Dermis microvascular lymphatic vessel endothelial cell (primary cell): Measurements from ENCODE around the gene SMARCAL1. TPM values are rescaled to one million over a fixed set of nuclear protein-coding genes. Genes with fewer than 3 reads are reported as not detected.
A peak's percentile ranks its signal among the peaks of the same experiment; 100 is the strongest.
"Not testable (repeated sequence)": the region's sequence is repeated elsewhere in the genome, so short reads cannot be mapped to it uniquely, and the experiment has no call there.

Experiments
- DNase-seq, 2 donors: peaks; one replicate each; pipeline versions ENCODE4 v3.0.0 to v3.0.0-alpha.2; 2010; ENCODE audit warnings: low read depth in 2 of 2
- total RNA-seq: library from RNA; depleted of rRNA; stranded (reverse); fragments of >200 nt; gene quantifications from 2 replicates; pipeline ENCODE4 v1.2.1, GENCODE V29; 2014

Gene SMARCAL1
- total RNA-seq: 9.5 and 15.6 TPM in 2 replicates

DNA sequence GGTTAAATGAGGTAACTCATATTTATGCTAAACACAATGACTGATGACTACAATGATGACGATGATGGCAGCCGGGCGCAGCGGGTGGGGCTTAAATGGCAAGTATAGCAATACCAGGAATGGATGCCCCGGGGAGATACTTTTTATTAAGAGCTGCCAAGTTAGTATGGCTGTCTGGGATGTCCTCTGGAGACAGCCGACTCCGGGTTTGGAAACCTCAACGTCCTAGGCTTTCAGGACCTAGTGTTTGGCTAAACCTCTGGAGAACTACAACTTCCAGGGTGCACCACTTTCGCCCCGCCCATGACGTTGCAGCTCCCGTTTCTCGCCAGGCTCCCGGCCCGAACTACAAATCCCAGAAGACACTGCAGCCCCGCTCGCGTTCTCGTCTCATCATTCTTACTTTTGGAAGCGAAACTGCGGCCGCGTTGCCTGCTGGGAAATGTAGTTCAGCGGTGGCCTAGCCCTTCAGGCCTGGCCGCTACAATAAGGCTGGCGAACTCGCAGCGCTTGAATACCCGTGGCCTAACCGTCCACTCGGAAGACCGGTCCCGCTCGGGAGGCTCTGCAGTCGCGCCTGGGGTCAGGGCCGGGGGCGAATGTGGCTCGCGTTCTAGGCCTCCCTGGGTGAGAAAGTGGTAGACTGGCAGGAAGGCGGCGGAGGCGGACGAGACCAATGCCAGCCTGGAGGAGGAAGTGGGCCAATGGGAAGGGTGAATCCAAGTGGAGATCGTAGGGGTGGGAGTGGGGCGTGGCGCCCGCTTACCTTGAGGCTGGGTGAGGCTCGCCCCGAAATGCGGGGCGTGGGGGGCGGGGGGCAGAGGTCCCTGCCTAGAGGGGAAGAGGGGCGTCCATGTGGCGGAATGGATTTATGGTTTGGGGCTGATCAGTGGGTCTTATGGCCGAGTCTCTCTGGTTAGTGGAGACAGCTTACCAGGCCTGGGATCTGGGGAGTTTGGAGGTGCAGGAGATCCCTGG is at the start of gene SMARCAL1:
SMARCAL1 (plus strand) TSS at position 463 of the 978 bp plus-strand sequence. CDS start 2,221 bp downstream, outside the sequence.
- peak; percentile 95 to 98 for DNase-seq

GRCh38 chr2:216362730-216363129 is 49.6 kb upstream of the SMARCAL1 start:
- peak in 1 of 2 donors; percentile 67 for DNase-seq

- DNase-seq: no peak
Measured at GRCh38 chr2:216363221-216363620, 49.1 kb upstream of the SMARCAL1 start.

GRCh38 chr2:216365518-216365917 is 46.8 kb upstream of the SMARCAL1 start:
- DNase-seq: no peak

- DNase-seq: peak in 1 of 2 donors; percentile 12
Measured at GRCh38 chr2:216366777-216367471, 45.4 kb upstream of the SMARCAL1 start.

DNA sequence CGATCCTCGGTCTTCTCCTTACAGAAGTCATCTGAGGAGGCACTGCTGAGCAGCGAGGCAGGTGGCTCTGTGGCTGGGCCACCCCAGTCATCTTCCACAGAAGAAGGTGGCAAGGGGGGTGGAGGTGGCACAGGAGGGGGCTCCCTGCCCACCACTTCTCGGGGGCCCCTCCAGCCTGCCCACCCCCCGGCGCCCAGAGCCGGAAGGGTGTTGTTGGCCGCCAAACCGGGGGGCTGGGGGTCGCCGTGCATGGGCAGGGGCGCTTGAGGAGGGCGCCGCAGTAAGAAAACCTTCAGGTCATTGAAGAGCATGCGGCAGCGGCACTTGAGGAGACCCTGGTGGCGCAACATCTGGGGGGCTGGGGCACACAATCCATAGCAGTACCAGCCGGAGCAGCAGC is 42.5 kb upstream of the SMARCAL1 start:
- no peak for DNase-seq

DNA sequence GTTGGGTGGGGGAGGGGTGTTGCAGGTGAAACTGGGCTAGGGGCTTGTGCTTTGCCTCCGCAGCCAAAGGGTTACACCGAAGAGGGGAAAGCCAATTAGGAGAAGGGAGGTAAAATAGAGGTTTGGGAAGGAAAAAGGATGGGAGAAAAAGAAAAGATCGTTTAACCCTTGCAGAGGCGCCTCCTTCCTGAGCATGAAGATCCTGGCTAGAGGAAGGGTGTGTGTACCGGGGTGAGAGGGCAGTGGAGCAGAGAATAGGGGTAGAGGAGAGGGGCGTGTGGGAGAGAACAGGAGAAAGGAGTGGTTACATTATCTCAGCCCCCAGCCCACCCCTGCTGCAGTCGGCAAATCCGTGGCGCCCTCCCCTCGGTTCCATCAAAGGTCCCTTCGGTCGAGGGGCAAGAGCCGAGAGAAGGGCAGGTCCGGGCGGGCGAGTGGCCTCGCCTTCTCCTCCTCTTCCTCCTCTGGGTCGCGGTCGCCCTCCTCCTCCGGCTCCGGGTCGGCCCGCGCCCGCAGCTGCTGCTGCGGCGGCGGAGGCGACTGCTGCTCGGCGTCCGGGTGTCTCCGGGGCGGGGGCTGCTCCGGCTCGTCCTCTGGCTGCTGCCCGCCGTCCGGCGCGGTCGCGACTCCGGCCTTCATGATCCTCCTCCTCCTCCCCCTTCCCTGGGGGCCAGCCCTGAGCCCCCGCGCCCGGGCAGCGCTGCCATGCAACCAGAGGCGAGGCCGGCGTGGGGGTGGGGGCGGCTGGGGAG is 41.1 kb upstream of the SMARCAL1 start:
- DNase-seq: peak in 1 of 2 donors; percentile 11

DNA sequence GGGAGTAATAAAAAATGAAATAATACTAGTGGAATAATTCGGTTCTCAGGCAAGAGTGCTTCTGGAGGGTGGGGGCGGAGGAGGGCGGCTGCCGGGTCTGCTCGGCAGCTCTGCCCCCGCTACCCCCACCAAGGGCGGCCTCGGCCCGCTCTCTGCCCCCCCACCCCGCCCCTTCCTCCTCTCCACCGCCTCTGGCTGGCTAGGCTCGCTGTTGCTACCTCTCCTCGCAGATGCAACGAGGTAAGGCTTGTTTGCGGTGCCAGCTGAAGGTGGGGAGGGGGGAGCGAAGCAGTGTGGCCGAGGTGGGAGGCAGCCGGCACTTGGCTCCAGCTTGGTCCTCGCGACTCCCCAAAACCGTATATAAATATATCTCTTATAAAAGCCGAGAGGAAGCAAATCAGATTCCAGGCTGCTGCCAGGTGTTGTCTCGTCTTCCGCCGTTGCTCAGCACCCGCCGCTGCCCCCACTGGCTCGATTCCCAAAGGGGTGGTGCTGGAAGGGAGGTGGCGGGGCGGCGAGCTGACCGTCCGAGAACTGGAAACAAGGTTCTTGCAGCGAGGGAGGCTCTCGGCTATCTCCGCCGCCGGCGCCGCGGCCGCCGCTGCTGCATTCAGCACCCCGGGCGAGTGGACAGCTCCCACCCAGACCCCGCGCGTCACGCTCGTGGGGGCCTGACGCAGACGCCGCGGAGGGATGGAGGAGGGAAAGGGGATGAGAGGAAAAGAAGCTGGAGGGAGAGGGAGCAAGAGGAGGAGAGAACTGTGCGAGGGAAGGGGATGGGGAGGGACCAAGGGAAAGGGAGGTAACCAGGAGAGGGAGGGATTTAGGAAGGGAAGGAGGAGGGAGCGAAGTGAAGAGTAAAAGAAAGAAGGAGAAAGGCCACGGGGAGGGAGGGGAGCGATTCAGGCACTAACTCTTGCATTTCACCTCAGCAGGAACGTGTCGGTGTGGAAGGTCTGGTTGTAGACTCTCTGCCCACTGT is 40.3 kb upstream of the SMARCAL1 start, which contains the start of gene MARCHF4:
MARCHF4 (minus strand) TSS at position 763 of the 982 bp plus-strand sequence. CDS start 2,223 bp downstream, outside the sequence.
- peak; percentile 21 to 83 for DNase-seq

GRCh38 chr2:216372761-216373291 is 39.5 kb upstream of the SMARCAL1 start:
- DNase-seq: peak in 1 of 2 donors; percentile 59

DNA sequence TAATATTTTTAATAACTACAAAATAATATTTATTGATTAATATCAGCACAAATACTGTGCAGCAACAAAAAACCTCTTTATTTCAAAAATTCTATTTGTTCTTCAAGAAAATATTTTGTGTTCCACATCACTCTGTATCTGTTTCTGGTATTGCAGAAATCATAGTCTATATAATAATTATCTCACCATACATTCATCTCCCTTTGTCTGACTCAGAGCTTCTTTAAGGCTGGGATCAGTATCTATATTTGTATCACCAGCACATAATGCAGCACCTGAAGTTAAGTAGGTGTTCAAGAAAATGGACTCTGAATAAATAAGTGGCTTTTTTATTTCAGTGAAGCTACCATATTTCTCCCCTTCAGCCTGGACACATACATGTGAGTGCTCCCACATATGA is 38.4 kb upstream of the SMARCAL1 start:
- no peak for DNase-seq

DNA sequence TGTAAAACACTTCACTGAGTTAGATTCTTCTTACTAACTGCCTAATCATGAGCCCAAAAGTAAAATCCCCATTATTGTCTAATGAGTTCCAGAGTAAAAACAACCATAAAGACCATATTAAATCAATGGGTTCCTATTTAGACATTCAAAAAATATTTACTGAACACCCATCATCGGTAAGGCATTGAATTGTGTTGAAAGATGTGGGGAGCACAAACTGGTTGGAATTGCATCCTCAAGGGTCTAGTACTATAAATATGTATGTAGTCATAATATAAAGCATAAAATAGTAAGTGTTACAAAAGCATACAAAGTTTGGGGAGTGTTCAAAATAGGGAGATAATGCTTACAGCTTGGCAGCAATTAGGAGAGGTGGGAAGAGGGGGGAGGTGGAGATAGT is 37.0 kb upstream of the SMARCAL1 start:
- no peak for DNase-seq

DNA sequence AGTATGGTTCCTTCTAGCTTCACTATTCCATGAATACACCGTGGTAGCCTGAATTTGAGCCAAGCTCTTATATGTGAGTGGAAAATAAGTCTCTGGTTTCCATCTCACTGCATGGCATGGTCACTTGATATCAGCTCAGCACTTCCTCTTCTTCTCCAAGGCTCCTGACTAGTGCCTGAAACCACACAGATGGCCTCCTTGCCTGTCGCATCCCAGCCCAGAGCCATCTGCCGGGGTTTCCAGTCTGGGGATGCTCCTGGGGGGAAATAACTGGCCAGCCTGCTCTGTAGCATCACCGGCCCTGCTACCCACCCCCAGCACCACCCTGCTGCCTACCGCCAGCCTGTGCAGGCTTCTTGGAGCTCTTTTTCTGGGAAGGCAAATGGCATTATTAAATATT is 32.3 kb upstream of the SMARCAL1 start:
- DNase-seq: no peak

GRCh38 chr2:216384409-216384808 is 27.9 kb upstream of the SMARCAL1 start:
- not testable (repeated sequence) for DNase-seq

DNA sequence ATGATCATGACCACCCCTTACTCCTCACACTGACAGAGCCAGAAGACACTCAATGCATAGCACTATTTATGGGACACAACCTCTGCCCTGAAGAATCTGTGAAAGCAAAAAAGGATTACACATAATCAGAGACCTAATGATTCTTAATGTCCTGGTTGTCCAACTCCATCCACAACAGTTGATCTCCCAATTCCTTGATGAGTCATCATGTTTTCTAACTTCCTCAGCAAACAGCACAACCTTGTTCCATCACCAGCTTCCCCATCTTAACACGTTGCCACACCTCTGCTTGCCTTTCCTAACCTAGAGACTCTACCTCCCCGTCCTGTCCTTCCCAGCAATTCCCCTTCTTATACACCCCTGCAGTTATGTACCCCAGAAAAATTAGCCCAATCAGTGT is 26.8 kb upstream of the SMARCAL1 start:
- DNase-seq: no peak

DNA sequence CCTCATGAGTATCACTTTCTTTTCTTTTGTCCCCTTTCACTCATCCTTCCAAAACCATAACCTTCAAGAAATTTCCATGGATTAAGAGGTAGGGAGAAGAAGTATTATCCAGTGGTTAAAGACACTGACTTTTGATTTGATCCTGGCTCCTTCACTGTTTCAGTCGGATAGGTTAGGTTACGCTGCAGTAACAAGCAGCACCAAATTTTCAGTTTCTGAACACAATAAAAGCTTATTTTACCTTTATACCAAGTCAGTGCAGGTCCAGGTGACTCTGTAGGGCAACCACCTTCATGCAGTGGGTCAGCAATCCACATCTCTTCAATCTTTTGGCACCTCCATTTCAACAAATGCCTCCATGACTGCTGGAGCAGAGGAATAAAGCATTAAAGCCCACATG is 25.0 kb upstream of the SMARCAL1 start:
- no peak for DNase-seq

DNA sequence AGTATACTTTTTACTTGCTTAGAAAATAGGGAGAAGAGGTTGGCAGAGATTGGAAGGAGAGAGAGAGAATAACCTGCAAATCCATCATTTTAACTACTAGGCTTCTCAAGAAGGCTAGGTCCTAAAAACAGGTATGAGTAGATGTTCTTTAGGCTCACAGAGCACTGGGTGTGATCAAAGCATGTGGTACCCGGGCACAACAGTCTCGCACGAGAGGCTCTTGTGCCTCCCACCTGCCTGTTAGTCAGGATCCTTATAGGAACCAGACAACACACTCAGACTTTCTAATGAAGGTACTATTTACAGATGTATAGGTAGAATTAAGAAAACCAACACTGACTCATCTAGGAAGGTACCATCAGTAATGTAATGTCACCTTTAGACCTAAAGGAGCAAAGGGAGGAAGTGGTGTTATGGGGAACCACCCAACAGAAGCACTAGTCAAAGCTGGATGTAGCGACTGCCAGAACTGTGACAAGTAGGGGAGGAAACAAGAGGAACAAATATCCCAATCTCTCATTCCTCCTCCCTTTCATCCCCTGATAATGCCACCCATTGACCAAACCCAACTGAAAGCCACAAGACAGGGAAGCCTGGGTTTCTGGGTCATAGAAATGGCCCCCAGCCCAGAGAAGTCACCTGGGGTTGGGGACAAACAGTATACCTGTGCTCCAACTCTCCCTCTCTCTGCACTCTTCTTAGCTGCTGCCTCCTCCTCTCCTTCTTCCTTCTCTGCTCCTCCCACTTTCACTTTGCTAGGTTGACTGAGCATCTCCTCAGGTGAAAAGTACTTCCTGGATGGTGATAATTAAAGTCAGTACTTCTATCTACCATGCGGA is 24.0 kb upstream of the SMARCAL1 start:
- DNase-seq: no peak

DNA sequence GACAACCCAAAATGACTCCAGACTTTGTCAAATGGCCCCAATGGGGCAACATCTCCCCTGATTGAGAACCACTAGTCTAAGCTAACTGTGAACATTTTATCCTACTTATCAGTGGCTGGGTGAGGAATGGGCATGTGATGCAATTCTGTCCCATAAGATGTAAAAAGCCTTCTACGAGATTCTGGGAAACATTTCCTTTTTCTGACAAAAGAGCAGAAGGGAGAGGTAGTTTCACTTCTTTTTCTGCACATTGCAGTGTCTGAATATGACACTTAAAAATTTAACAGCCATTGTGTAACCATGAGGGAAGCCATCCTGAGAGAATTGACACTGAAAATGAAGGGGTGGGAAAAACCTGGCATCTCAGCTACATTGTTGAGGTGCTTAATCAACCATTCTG is 22.7 kb upstream of the SMARCAL1 start:
- DNase-seq: no peak

- peak in 1 of 2 donors; percentile 47 for DNase-seq
Measured at GRCh38 chr2:216391401-216391800, 20.9 kb upstream of the SMARCAL1 start.

- no peak for DNase-seq
Measured at GRCh38 chr2:216392018-216392562, 20.2 kb upstream of the SMARCAL1 start.
